GM21528 (cell line): ENCODE measurements around the gene BRI3.

Experiments used
- ATAC-seq: cut with Tn5 transposase; IDR thresholded peaks from one replicate; pipeline ENCODE4 v1.9.1; 2021; ENCODE audit warnings: mild to moderate bottlenecking, moderate library complexity; ENCODE audit not compliant: unreplicated experiment, low FRiP score

The BRI3 gene

GRCh38 chr7:98335411-98335977, 54.0 kb downstream of the BRI3 start:
- no peak for ATAC-seq

DNA sequence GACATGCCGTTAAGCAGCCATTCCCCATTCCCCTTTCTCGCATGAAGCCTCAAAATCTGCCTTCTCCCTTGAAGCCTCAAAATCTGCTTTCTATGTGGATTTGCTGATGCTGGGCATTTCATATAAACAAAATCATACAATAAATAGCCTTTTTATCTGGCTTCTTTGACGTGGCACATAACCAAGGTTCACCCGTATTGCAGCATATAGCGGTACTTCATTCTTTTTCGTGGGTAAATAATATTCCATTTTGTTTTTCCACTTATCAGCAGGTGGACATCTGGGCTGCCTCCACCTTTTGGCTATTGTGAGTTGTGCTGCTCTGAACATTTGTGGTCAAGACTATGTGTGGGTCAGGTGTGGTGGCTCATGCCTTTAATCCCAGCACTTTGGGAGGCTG, 57.0 kb downstream of the BRI3 start:
- no peak for ATAC-seq

DNA sequence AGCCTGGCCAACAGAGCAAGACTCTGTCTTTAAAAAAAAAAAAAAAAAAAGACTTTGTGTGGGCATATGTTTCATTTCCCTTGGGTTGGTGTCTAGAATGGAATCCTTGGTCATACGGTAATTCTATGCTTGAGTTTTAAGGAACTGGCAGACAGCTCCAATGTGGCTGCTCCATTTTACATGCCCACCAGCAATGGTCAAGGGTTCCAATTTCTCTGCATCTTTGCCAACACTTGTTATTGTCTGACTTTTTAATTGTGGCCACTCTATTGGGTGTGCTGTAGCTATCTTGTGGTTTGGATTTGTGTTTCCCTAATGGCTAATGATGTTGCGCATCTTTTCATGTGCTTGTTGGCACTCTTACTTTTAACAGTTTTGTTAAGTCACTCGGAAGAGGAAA, 57.6 kb downstream of the BRI3 start:
- ATAC-seq = no peak

DNA sequence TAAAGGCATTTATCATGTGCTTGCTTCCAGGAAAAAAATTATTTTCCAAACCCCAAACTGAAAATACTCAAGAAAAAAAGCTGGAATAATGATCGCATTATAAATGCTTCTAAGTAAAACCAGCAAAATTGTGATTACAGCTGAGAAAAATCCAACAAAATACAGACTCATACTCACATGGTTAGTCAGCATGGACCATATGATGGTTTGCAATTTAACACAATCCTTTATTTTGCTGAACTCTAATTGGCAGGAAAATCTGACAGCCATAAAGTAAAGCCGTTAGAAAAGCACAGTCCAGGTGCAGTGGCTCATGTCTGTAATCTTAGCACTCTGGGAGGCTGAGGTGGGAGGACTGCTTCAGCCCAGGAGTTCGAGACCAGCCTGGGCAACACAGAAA, 59.6 kb downstream of the BRI3 start:
- no peak for ATAC-seq
